GM18858 (cell line): ENCODE measurements around the gene FRMD5.
"Not testable (repeated sequence)": the region's sequence is repeated elsewhere in the genome, so short reads cannot be mapped to it uniquely, and the experiment has no call there.

Experiments used
- ATAC-seq: cut with Tn5 transposase; IDR thresholded peaks from one replicate; pipeline ENCODE4 v1.9.1; 2021; ENCODE audit not compliant: unreplicated experiment

Gene FRMD5

DNA sequence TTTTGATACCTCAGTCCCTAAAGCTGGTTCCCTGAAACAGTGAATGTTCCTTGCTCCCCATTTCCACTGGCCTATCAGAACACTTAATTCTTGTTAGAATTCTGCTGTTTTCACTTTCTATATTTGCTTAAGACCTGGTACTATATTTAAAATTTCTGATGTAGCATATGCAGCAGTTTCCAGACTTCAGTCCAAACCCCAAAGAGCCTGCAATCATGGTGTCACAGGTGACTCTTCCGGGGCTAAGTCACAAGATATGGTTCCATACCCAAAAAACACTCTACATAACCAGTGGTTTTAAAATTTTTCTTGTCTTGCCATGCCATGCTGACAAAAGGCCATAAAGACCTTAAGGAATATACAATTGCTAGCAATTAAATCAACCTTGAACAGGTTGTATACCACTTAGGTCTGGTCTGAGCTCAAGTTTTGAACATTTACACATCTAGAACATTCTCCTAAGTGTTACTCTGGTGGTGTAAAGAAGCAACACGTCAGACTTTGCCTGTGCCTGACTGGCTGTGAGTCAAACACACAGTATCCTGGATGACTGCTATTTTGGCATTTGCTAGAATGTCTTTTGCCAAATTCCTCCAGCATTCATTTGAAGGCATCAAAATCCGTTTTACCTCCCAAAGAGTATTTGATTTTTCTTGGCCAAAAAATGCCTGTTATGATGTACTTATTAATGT is 160.0 kb downstream of the FRMD5 start:
- no peak for ATAC-seq

DNA sequence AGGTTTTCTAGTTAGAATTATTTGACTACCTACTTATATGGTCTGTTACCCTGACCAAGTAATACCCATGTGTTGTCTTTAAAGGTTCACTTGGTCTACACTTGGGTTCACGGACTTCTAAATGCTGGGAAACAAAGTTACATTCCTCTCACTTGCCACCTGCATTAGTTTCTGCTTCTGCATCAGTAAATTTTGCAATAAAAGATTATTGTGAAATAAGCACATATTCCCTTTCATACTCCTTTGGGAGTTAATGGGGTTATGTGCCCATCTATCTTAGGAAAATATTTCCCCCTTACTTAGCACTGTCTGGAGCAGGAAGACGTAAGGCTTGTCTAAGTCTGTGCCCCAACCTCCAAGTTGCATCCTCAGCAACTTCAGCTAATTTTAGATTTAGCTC is 160.7 kb downstream of the FRMD5 start:
- no peak for ATAC-seq

DNA sequence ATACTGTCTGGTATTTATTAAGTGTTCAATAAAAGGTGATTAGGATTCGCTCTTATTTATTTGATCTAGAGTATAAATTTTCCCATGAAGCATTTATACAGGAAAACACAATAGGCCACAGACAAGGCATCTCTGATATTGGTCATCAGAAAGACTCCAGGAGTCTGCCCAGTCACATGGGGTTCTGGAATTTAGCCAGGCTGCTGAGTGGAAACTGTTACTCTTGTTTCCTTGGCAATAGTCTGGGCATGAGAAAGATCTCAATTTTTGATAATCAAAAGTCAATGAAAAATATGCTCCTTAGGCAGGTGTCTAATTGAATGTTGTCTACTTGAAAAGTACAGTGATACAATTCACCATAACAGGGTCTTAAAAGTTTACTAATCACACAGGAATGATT is 161.2 kb downstream of the FRMD5 start:
- ATAC-seq: no peak

DNA sequence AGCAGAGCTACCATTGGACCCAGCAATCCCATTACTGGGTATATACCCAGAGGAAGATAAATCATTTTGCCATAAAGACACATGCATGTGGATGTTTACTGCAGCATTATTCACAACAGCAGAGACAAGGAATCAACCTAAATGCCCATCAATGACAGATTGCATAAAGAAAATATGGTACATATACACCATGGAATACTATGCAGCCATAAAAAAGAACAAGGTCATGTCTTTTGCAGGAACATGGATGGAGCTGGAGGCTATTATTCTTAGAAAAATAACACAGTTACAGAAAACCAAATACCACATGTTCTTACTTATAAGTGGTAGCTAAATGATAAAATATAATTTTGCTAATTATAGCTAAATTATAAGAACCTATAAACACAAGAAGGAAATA is 162.3 kb downstream of the FRMD5 start:
- ATAC-seq: not testable (repeated sequence)

DNA sequence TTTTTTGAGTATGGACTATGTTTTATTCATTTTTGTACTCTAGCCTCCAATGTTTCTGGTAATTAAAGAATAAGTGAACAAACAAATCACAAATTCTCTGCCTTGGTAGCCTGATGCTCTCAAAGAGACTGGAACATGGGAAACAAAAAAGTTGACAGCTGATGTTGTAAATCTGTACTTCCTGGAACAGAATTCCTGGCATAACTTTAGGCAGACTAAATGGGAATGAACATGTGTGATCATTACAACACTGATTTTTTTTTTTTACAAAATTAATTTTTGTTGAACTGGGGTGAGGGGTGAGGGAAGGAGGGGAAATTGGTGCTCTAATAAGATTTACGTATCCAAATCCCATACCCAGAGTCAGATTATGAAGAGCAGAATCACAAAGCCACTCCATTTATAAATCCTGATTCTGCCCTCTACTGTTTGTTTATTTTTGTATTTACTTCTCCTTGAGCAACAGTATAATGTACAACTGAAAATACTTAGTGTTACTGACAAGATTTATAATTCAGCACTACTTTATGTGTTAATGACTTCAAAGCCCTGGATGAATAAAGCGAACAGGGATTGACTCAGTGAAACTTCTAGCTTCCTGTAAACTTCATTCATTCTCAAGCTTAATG is 165.0 kb downstream of the FRMD5 start:
- no peak for ATAC-seq

DNA sequence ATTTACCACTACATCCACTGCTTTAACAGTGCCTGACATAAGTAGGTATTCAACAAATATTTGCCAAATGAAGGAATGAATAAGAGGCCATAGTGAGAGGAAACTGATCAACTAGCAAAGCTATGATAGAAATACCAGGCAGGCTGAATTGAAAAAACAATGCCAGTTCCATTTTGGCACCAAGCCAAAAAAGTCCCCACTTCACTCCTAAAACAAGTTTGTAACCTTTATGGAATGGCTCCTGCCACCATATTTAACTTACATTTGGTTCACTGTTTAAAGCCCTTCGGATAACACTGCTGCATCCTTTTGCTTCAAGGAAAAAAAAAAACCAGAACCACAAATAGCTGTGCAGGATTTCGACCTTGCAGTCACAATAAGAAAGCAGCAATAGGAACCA is 166.1 kb downstream of the FRMD5 start:
- ATAC-seq: no peak

DNA sequence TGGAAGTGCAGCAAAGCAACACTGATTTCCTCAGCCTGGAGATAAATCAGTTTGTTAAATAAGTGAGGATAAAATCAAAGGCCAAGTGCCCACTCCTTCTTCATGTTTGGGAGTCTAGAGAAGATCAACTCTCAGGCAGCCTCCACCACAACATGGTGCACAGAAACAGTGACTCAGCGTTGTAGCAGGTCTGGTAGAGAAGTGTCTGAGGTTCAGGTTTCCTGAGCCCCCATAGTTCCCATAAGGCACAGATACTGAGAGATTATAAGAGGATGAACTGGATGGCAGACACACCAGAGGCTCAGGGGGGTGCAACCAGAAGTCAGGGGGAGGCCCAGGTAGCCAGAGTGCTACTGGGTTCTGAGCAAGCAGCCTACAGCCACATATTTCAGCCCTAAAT is 166.7 kb downstream of the FRMD5 start:
- ATAC-seq: no peak

DNA sequence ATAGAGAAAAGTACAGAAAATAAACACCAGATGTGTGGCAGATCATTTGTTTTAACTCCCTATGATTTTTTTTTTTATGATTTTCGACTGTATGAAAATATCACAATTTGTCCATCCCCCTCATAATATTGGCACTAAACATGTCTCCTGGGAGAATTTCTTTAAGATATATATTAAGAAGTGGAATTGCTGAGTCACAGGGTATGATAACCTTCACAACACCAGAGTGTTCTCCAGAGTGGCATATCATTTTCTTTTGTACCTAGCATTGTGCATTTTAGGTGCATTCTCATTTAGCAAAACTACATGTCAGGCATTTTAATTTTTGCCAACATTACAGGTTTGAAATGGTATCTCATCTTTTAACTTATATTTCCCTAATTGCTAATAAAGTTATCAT is 170.9 kb downstream of the FRMD5 start:
- no peak for ATAC-seq

DNA sequence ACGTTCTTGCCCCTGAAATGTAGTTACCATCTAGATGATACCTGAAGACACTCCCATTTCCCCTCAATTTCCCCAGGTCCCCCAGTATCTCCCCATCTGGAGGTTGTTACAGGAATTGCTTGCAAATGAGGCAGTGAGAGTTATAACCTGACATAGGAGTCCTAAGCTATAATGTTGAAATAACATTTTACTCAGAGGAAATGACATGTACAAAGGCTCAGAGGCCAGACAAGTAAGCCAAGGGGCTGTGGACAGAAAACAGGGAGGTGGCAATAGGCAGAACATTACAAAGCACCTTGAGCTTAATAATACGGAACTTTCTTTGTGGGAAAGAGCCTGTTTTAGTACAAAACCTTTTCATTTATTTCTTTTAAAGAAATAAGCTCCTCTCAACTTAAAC is 171.9 kb downstream of the FRMD5 start:
- ATAC-seq: no peak

DNA sequence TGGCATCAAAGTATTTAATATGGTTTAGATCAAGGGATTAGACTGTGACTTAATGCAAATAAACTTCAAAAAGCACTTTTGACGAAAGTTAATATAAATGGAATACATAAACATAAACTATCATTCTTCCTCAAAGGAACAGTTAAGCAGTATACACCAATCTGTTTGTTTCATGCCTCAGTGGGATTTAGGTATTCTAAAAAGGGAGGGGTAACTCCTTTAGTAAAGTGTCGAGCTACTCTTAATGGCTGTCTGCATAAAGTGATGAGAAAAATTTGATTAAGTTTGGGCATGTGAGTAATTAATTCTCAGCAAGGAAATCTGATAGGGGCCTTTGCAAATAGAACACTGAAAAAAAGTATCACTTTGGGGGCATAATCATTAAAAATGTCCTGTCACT is 176.9 kb downstream of the FRMD5 start:
- ATAC-seq: no peak

DNA sequence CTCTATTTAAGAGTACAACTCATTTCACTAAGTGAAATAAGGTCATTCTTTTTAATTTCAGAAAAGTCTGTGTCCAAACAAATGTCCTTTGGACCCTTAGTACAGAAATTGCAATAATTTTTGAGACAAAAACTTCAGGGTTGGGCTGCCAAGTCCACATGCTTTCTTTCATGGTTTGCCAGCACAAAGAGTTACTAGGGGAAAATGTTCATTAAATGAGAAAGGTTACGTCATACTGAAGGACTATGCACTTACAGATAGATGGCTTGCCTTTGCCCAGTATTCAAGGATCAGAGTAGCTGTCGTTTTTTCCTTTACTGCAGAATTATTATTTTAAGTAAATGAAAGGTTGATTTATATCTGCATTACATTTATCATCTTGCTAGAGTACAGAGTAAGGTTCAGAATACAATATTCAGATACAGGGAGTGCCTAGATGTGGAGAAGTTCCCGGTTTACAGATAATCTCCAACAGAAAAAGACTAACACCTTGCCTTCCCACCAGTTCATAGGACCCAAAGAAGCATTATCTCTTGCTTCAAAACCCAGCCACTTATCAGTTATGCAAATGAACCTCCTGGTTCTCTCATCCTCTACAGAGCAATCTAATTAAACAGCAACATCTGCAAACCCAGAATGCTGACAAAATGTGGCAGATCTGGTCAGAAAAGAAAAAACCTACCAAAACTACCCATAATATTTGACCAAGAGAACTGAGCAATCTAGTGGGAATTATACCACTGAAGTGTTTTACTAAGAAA is 179.3 kb downstream of the FRMD5 start:
- no peak for ATAC-seq

DNA sequence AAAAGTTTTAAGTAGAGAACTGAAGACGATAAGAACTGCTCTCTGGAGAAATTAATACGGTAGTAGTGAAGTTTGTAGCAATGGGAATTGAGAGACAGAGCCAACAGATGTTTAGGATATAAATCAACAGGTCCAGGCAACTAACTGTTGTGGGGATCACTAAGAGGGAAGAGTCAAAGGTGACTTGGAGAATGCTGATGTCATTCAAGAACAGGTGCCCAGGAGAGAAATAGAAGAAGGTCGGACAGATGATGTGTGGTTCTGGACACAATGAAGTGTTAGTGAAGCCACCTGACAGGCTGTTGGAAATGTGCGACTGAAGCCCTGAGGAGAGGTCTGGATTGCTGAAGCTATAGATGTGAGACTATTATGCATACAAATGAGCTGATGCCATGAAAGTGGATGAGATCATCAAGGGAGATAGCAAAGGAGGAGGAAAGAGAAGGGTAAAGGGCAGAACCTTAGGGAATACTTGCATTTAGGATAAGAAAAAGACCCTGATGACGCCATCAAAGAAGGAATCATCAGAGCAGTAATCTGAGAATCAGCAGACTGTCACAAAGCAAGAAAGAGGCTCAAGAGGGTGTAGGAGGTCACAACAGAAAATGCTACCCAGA is 183.7 kb downstream of the FRMD5 start:
- no peak for ATAC-seq

DNA sequence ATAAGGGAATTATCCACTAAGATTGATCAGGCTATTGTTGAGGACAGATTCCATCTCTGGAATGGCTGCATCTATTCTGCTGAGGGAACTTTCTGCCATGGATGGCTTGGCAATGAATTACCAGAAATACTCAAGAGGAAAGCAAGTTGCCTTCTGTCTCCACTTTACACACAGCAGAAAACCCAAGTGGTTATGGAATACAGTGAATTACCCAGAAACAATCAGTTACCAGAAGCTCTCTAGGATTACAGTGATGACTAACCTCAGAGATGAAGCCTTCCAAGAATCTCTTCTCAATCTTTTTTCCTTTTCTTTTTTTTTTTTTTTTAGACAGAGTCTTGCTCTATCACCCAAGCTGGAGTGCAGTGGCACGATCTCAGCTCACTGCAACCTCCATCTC is 185.0 kb downstream of the FRMD5 start:
- ATAC-seq: no peak

DNA sequence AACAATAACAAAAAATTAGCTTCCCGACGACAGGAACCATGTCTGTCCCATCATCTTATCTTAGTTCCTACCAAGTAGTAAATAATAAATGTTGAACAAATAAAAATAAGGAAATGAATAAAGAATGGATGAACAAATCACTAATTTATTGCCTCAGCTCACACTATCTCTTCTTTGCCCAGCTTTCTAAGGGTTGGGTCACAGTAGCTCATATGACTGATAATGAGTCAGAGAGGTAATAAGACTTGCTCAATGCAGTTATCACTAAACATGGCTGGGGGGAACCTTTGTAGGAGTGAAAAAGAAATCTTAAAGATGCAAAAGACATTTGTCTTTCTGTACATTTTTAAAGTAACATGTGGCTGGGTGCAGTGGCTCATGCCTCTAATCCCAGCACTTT is 186.0 kb downstream of the FRMD5 start:
- ATAC-seq: no peak

DNA sequence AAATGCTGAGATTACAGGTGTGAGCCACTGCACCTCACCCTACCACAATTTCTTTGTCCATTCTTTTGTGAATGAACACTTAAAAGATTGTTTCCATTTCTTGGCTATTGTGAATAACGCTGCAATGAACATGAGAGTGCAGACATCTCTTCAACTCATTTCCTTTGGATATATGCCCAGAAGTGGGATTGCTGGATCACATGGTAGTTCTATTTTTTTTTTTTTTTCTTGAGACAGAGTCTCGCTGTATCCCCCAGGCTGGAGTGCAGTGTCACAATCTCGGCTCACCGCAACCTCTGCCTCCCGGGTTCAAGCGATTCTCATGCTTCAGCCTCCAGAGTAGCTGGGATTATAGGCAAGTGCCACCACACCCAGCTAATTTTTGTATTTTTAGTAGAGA is 194.8 kb downstream of the FRMD5 start:
- not testable (repeated sequence) for ATAC-seq

DNA sequence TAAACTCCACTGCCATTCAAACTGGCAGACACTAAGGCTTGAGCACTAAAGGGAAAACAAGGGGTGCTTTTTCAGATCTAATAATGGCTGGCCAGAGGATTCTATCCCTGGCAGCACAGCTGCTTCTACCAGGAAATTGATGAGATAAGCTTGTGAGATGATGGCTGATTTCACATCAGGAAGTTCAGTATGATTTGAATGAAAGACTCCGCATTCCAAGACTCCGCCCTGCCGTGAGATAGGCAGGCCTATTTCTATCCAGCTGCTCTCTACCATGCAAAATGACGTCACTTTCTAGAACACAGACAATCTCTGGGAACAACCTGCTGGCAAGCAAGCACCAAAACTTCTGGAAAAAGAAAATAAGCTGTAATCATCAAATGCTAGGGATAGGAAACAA is 196.5 kb downstream of the FRMD5 start:
- no peak for ATAC-seq

DNA sequence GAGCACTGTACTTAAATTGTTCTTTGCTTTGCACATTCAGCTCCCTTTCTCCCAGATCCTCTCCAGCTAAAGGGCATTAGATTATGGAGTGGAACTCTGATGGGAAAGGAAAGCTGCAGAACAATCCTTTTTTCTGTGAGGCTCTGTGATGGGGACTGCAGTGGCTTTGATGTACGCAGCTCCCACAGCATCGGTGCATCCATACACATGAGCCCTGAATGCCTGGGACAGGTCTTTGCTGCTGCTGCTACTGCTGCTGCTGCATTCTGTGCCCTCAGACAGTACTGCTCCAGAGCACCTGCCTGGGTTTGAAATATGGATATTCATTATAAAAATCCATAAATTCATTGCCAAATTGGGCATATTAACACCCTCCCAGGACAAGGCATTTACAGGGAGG is 203.9 kb downstream of the FRMD5 start:
- no peak for ATAC-seq

DNA sequence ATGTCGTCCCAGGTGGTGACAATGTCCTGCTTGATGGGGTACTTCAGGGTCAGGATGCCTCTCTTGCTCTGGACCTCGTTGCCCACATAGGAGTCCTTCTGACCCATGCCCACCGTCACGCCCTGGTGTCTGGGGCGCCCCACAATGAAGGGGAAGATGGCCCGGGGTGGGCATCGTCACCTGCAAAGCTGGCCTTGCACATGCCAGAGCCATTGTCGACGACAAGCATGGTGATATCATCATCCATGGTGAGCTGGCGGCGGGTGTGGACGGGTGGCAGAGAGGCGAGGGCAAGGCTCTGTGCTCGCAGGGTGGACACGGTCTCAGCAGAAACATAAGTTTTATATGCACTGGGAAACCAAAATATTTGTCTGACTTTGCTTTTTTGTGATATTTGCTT is 205.1 kb downstream of the FRMD5 start:
- no peak for ATAC-seq

DNA sequence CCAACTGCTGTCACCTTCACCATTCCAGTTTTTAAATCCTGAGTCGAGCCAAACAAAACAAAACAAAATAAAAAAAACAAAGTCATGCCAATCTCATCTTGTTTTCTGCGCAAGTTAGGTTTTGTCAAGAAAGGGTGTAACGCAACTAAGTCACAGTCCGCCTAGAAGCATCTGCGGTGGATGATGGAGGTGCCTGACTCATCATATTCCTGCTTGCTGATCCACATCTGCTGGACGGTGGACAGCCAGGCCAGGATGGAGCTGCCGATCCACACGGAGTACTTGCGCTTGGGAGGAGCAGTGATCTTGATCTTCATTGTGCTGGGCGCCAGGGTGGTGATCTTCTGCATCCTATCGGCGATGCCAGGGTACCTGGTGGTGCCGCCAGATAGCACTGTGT is 206.2 kb downstream of the FRMD5 start:
- ATAC-seq: no peak

DNA sequence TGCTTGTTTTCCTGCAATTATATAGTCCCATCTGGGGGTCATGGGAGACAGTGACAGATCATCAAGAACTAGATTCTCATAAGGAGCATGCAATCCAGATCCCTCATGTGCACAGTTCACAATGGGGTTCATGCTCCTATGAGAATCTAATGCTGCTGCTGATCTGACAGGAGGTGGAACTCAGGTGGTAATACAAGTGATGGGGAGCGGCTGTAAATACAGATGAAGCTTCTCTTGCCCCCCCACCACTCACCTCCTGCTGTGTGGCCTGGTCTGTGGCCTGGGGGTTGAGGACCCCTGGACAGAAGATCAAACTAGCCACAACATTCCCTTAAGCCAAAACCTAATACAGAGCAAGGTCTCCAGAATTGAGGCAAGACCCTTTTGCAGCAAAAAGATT is 207.1 kb downstream of the FRMD5 start:
- ATAC-seq: no peak

DNA sequence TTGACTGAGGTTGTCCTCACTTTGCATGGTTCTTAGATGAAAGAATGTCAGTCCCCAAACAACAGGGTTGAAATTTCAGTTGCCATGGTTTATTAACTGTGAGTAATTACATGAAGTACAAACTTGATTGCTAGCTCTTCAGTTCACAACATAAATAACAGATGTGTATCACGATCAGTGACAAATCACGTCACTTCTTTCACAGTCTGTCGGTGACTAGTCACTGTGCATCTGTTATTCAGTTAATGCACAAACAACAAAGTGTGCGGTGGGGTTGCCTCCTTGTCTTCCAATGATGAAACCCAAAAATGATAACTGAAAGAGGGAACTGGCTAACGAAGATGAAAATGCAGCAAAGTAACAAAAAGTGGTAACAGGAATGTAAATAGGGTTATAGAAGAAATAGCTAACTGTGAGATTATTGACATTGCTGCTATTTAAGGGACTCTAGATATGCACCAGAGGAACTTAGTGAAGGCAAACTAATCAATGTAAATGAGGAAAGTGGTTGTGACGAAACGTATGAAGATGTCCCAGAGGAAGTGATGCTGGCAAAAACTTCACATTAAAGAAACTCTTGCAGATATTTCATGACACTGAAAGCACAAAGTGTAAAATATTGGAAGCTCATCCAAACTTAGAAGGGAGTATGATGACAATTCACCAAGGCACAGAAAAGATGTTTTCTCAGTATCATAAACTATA is 208.9 kb downstream of the FRMD5 start:
- ATAC-seq: no peak
